Loucy (cell line): ENCODE data around the gene EPN2.

Source experiments
- EZH2phosphoT487 ChIP-seq: fragments of 200-600 bp; IDR thresholded peaks from 2 replicates; pipeline ENCODE4 v1.6.1; 2018; ENCODE audit warnings: antibody characterized with exemption, mild to moderate bottlenecking, moderate library complexity, borderline replicate concordance
- TF ChIP-seq, protein P1 (sequence below): fragments of 200-600 bp; sonication (generic); conservative IDR thresholded peaks from 2 replicates; pipeline ENCODE4 v1.5.1; 2014; ENCODE audit warnings: mild to moderate bottlenecking, antibody characterized with exemption, low read length

DNA sequence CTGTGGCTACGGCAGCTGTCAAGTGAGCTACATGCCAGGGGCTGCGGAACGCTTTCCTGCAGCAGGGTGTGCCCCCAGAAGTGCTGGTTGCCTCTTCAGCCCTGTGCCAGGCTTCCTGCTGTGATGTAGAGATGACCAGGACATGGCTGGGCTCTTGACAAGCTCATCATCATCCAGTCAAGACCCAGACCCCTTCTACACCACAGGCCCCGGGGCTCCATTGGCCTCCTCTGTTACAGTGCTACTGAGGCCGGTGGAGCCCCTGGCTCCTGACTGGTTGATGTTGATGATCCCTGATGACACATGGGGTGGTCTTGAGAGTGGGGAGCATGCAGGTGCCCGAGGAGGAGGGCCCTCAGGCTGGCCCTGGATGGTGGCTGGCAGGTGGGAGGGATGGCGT lies 75.2 kb downstream of the EPN2 start:
- TF ChIP-seq, protein P1, sequence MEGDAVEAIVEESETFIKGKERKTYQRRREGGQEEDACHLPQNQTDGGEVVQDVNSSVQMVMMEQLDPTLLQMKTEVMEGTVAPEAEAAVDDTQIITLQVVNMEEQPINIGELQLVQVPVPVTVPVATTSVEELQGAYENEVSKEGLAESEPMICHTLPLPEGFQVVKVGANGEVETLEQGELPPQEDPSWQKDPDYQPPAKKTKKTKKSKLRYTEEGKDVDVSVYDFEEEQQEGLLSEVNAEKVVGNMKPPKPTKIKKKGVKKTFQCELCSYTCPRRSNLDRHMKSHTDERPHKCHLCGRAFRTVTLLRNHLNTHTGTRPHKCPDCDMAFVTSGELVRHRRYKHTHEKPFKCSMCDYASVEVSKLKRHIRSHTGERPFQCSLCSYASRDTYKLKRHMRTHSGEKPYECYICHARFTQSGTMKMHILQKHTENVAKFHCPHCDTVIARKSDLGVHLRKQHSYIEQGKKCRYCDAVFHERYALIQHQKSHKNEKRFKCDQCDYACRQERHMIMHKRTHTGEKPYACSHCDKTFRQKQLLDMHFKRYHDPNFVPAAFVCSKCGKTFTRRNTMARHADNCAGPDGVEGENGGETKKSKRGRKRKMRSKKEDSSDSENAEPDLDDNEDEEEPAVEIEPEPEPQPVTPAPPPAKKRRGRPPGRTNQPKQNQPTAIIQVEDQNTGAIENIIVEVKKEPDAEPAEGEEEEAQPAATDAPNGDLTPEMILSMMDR, result no peak
- TF ChIP-seq EZH2phosphoT487, result no peak
